HEK293T (cell line): ENCODE results near the gene CD40.

Experiments used
- CTCF ChIA-PET: fragments of 350-600 bp; formaldehyde crosslinking; extraction: SDS; loops from one replicate; lab custom pipeline; 2021; ENCODE audit warnings: antibody characterized with exemption, inconsistent platforms; lab: Yijun Ruan, JAX
- POLR2A ChIA-PET: fragments of 350-600 bp; formaldehyde crosslinking; extraction: SDS; loops from one replicate; lab custom pipeline; 2020; ENCODE audit warnings: antibody characterized with exemption, inconsistent platforms; lab: Yijun Ruan, JAX
- DNase-seq: peaks from one replicate; pipeline ENCODE4 v3.0.0; 2012; ENCODE audit warnings: mixed read lengths; ENCODE audit errors: extremely low spot score
- ARNT ChIP-seq: fragments of 450-650 bp; IDR thresholded peaks from 2 replicates; pipeline ENCODE4 v1.6.1; 2017; ENCODE audit warnings: mild to moderate bottlenecking
- BHLHE40 ChIP-seq: fragments of 450-650 bp; IDR thresholded peaks from 2 replicates; pipeline ENCODE4 v1.6.1; 2016; ENCODE audit warnings: mild to moderate bottlenecking, moderate library complexity, borderline replicate concordance
- CTBP1 ChIP-seq: fragments of 450-650 bp; IDR thresholded peaks from 2 replicates; pipeline ENCODE4 v1.6.1; 2016; ENCODE audit warnings: borderline replicate concordance
- ELF4 ChIP-seq: fragments of 450-650 bp; IDR thresholded peaks from 2 replicates; pipeline ENCODE4 v1.6.1; 2017; ENCODE audit warnings: antibody characterized with exemption
- FOXA1 ChIP-seq: fragments of 450-650 bp; IDR thresholded peaks from 2 replicates; pipeline ENCODE4 v1.6.1; 2016; ENCODE audit warnings: mild to moderate bottlenecking
- FOXK2 ChIP-seq: fragments of 450-650 bp; IDR thresholded peaks from 2 replicates; pipeline ENCODE4 v1.6.1; 2016; ENCODE audit warnings: mild to moderate bottlenecking
- FOXM1 ChIP-seq: fragments of 450-650 bp; IDR thresholded peaks from 2 replicates; pipeline ENCODE4 v1.6.1; 2017; ENCODE audit warnings: mild to moderate bottlenecking, borderline replicate concordance
- HDGF ChIP-seq: fragments of 450-650 bp; IDR thresholded peaks from 2 replicates; pipeline ENCODE4 v1.6.1; 2017; ENCODE audit warnings: antibody characterized with exemption, borderline replicate concordance
- L3MBTL2 ChIP-seq: fragments of 450-650 bp; conservative IDR thresholded peaks from 2 replicates; pipeline ENCODE4 v1.6.1; 2016; ENCODE audit warnings: mild to moderate bottlenecking
- LEF1 ChIP-seq: fragments of 450-650 bp; IDR thresholded peaks from 2 replicates; pipeline ENCODE4 v1.6.1; 2017; ENCODE audit warnings: mild to moderate bottlenecking, borderline replicate concordance
- NFRKB ChIP-seq: fragments of 450-650 bp; IDR thresholded peaks from 2 replicates; pipeline ENCODE4 v1.6.1; 2016; ENCODE audit warnings: mild to moderate bottlenecking, moderate library complexity
- SP1 ChIP-seq: fragments of 450-650 bp; IDR thresholded peaks from 2 replicates; pipeline ENCODE4 v1.6.1; 2017
- SUZ12 ChIP-seq: fragments of 450-650 bp; IDR thresholded peaks from 2 replicates; pipeline ENCODE4 v1.6.1; 2016; ENCODE audit warnings: mild to moderate bottlenecking
- TARDBP ChIP-seq: fragments of 450-650 bp; IDR thresholded peaks from 2 replicates; pipeline ENCODE4 v1.6.1; 2016
- ZNF384 ChIP-seq: fragments of 450-650 bp; IDR thresholded peaks from 2 replicates; pipeline ENCODE4 v1.6.1; 2016
- TF ChIP-seq, protein P1 (sequence below): fragments of 450-650 bp; IDR thresholded peaks from 2 replicates; pipeline ENCODE4 v1.6.1; 2016

Gene CD40

GRCh38 chr20:46104262-46104661 lies 13.9 kb upstream of the CD40 start:
- POLR2A ChIA-PET, result no interaction called here
- no peak for DNase-seq
- CTCF ChIA-PET, result no interaction called here
- TF ChIP-seq SP1 (no peak), NFRKB (no peak), FOXK2 (no peak), CTBP1 (no peak), ARNT (no peak), ZNF384 (no peak), L3MBTL2 (no peak), ELF4 (no peak), BHLHE40 (no peak)

- no peak for DNase-seq
- CTCF ChIA-PET, result no interaction called here
- POLR2A ChIA-PET, result no interaction called here
- TF ChIP-seq NFRKB (no peak), ZNF384 (no peak), L3MBTL2 (no peak), SUZ12 (no peak), LEF1 (no peak), ARNT (no peak), CTBP1 (no peak), HDGF (no peak), SP1 (no peak), FOXA1 (no peak)
- TF ChIP-seq, protein P1, sequence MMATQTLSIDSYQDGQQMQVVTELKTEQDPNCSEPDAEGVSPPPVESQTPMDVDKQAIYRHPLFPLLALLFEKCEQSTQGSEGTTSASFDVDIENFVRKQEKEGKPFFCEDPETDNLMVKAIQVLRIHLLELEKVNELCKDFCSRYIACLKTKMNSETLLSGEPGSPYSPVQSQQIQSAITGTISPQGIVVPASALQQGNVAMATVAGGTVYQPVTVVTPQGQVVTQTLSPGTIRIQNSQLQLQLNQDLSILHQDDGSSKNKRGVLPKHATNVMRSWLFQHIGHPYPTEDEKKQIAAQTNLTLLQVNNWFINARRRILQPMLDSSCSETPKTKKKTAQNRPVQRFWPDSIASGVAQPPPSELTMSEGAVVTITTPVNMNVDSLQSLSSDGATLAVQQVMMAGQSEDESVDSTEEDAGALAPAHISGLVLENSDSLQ, result no peak
Measured at GRCh38 chr20:46107061-46107460, 11.1 kb upstream of the CD40 start.

DNA sequence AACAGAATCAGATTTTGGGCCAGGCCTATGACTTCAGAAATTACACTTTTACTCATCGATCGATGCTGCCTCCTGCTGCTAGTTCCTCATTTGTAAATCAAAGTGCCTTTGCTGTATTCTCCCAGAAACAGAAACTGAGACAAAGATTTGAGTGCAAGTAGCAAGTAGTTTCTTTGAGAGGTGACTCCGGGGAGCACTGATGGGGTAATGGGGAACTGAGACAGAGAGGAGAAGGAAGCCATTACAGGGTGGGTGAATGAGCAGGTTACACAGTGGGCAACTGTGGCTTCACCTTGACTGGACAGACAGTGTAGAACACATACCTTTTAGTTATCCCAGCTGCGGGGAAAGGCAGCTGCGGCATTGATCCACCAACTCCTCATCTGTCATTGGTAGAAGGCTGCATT lies 9.7 kb upstream of the CD40 start:
- ChIA-PET POLR2A (no interaction called here), CTCF (no interaction called here)
- DNase-seq, result no peak
- TF ChIP-seq ELF4, result no peak
- TF ChIP-seq CTBP1, result no peak

DNA sequence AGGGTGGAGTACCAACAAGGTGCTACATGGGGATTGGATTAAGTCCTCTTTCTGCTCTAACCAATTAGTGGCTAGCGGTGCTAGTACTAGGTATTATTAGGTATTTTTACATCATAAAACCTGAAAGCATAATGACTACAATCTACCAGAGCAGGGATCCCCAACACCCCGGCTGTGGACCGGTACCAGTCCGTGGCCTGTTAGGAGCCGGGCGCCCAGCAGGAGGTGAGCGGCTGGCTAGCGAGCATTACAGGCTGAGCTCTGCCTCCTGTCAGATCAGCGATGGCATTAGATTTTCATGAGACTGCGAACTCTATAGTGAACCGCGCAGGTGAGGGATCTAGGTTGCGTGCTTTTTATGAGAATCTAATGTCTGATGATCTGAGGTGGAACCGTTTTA lies 9.1 kb upstream of the CD40 start:
- no peak for DNase-seq
- TF ChIP-seq ZNF384, result no peak
- no peak for TF ChIP-seq ELF4
- no peak for TF ChIP-seq FOXM1
- no peak for TF ChIP-seq HDGF
- TF ChIP-seq, protein P1, result no peak
- TF ChIP-seq FOXK2, result no peak
- no peak for TF ChIP-seq SP1
- TF ChIP-seq TARDBP, result no peak
- no peak for TF ChIP-seq L3MBTL2
- no peak for TF ChIP-seq ARNT
- TF ChIP-seq CTBP1, result no peak
- no peak for TF ChIP-seq LEF1
- no peak for TF ChIP-seq SUZ12
- no peak for TF ChIP-seq BHLHE40
- no peak for TF ChIP-seq NFRKB
- TF ChIP-seq FOXA1, result no peak
- POLR2A ChIA-PET, result no interaction called here
- CTCF ChIA-PET, result no interaction called here

DNA sequence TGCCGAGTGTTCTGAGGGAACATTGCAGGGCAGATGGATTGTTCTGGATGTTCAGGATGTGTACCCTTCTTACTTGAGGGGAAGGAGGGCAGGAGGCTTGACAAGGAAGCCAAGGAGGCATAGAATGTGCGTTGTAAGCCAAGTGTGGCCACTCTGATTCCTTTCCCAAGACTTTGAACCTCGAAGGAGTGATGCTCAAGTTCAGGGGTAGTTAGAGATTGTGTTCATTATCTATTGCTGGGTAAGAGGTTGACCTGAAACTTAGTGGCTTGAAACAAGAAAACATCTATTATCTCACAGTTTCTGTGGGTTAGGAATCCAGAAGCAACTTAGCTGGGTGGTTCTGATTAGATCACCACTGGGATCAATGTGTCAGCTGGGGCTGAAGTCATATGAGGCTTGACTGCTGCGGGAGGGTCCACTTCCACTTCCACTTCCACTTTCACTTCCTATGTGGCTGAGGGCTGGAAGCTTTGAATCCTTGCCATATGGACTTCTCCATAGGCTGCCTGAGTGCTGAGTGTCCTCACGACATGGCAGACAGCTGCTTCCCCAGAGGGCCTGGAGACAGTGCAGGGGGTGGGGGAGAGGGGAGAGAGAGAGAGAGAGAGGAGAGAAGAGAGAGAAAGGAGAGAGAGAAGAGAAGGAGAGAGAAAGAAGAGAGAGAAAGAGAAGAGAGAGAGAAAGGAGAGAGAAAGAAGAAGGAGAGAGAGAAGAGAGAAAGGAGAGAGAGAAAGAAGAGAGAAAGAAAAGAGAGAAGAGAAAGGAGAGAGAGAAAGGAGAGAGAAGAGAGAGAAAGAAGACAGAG lies 6.9 kb upstream of the CD40 start:
- DNase-seq, result no peak
- no peak for TF ChIP-seq TARDBP
- no peak for TF ChIP-seq FOXM1
- no peak for TF ChIP-seq ARNT
- TF ChIP-seq FOXA1, result no peak
- TF ChIP-seq NFRKB, result no peak
- no peak for TF ChIP-seq BHLHE40
- TF ChIP-seq CTBP1, result no peak
- no peak for TF ChIP-seq ZNF384
- no peak for TF ChIP-seq HDGF
- no peak for TF ChIP-seq ELF4
- TF ChIP-seq L3MBTL2, result no peak
- no peak for TF ChIP-seq LEF1
- no peak for TF ChIP-seq SP1
- no peak for TF ChIP-seq SUZ12
- no peak for TF ChIP-seq FOXK2
- TF ChIP-seq, protein P1, result no peak
- ChIA-PET CTCF (interaction anchor here (0.5 kb wide), 1 partner anchor 241 kb away, joined by 3 read pairs; no protein-coding TSS in a partner anchor), POLR2A (no interaction called here)

- no peak for DNase-seq
- TF ChIP-seq ELF4 (no peak), FOXM1 (no peak), SUZ12 (no peak), FOXK2 (no peak), FOXA1 (no peak), CTBP1 (no peak)
- POLR2A ChIA-PET, result no interaction called here
- CTCF ChIA-PET, result no interaction called here
Measured at GRCh38 chr20:46111836-46112212, 6.3 kb upstream of the CD40 start.
